Progenitor cell of endocrine pancreas (in vitro differentiated cells): ENCODE data around the gene SVOP. TPM values are rescaled to one million over a fixed set of nuclear protein-coding genes. Genes with fewer than 3 reads are reported as not detected.
"Not testable (repeated sequence)": the region's sequence is repeated elsewhere in the genome, so short reads cannot be mapped to it uniquely, and the experiment has no call there.

Experiments used
- DNase-seq: peaks from one replicate; pipeline ENCODE4 v3.0.0; 2021; ENCODE audit warnings: low spot score; ENCODE audit not compliant: unreplicated experiment
- H3K27ac Mint-ChIP-seq: 2 replicates; pipeline ENCODE4 v1.8.0; 2021; ENCODE audit warnings: mild to moderate bottlenecking, moderate library complexity, mixed read lengths
- H3K27me3 Mint-ChIP-seq: 2 replicates; pipeline ENCODE4 v1.8.0; 2021; ENCODE audit warnings: mixed read lengths
- H3K36me3 Mint-ChIP-seq: 2 replicates; pipeline ENCODE4 v1.8.0; 2022; ENCODE audit warnings: mixed read lengths; ENCODE audit not compliant: insufficient read depth
- H3K4me1 Mint-ChIP-seq: 2 replicates; pipeline ENCODE4 v1.8.0; 2021; ENCODE audit warnings: low read depth, mixed read lengths
- H3K4me3 Mint-ChIP-seq: 2 replicates; pipeline ENCODE4 v1.8.0; 2021; ENCODE audit warnings: low read depth, mild to moderate bottlenecking, moderate library complexity, mixed read lengths
- H3K9me3 Mint-ChIP-seq: 2 replicates; pipeline ENCODE4 v1.8.0; 2021; ENCODE audit warnings: low read depth, mixed read lengths
- CTCF ChIP-seq: fragments of 200-600 bp; sonication (generic); IDR thresholded peaks from one replicate; pipeline ENCODE4 v1.5.0; 2021; ENCODE audit warnings: antibody characterized with exemption, mild to moderate bottlenecking; ENCODE audit not compliant: unreplicated experiment
- total RNA-seq: library from RNA; stranded (reverse); gene quantifications from 2 replicates; pipeline ENCODE4 v1.2.1, GENCODE V29; 2021

Gene SVOP
- total RNA-seq, 1 donor from 2014 or later = 1.7 TPM

- H3K27ac Mint-ChIP-seq = no peak overlapping the region
- H3K4me3 Mint-ChIP-seq = no peak overlapping the region
- peaks cover 22% of the 10 kb centered on the region for H3K27me3 Mint-ChIP-seq
- TF ChIP-seq CTCF = no peak
- H3K4me1 Mint-ChIP-seq = peaks cover 20% of the 10 kb centered on the region
- H3K9me3 Mint-ChIP-seq = peaks cover 3% of the 10 kb centered on the region
- H3K36me3 Mint-ChIP-seq = peaks cover 2% of the 10 kb centered on the region
- DNase-seq = no peak
These were observed 160.4 kb downstream of the SVOP start for GRCh38 chr12:108860443-108860842.

- no peak for DNase-seq
- Mint-ChIP-seq H3K9me3 (peaks cover 3% of the 10 kb centered on the region), H3K4me3 (no peak overlapping the region), H3K36me3 (peaks cover 2% of the 10 kb centered on the region), H3K27me3 (peaks cover 22% of the 10 kb centered on the region), H3K27ac (no peak overlapping the region), H3K4me1 (peaks cover 25% of the 10 kb centered on the region)
- TF ChIP-seq CTCF = no peak
These were observed 161.0 kb downstream of the SVOP start for GRCh38 chr12:108859923-108860291.

GRCh38 chr12:108859141-108859922 lies 161.5 kb downstream of the SVOP start:
- H3K27ac Mint-ChIP-seq, H3K9me3 Mint-ChIP-seq, H3K36me3 Mint-ChIP-seq, DNase-seq: not testable (repeated sequence)
- H3K4me1 Mint-ChIP-seq = peaks cover 27% of the 10 kb centered on the region
- H3K27me3 Mint-ChIP-seq = peaks cover 22% of the 10 kb centered on the region
- H3K4me3 Mint-ChIP-seq = peak overlapping the region; percentile 81

- no peak for TF ChIP-seq CTCF
- H3K27me3 Mint-ChIP-seq = peaks cover 22% of the 10 kb centered on the region
- H3K9me3 Mint-ChIP-seq = peaks cover 3% of the 10 kb centered on the region
- peaks cover 4% of the 10 kb centered on the region for H3K36me3 Mint-ChIP-seq
- H3K4me3 Mint-ChIP-seq = peak overlapping the region; percentile 81
- DNase-seq = no peak
- H3K4me1 Mint-ChIP-seq = peaks cover 33% of the 10 kb centered on the region
- H3K27ac Mint-ChIP-seq = peak overlapping the region; percentile 17
These were observed 162.4 kb downstream of the SVOP start for GRCh38 chr12:108858311-108859074.

Other genes starting within 250 kb of the SVOP start
- 37.2 and 38.8 TPM in 2 replicates for gene SSH1, start 163.5 kb downstream of the SVOP start, total RNA-seq
- not detected in 2 replicates for gene DAO, start 141.0 kb downstream of the SVOP start, total RNA-seq
- 23.0 and 25.9 TPM in 2 replicates for gene USP30, start 31.5 kb upstream of the SVOP start, total RNA-seq
- 22.0 and 28.9 TPM in 2 replicates for gene ALKBH2, start 72.4 kb upstream of the SVOP start, total RNA-seq
- gene UNG, start 76.5 kb upstream of the SVOP start, total RNA-seq = 81.5 and 84.1 TPM in 2 replicates
- gene ACACB, start 95.5 kb upstream of the SVOP start, total RNA-seq = 38.1 and 47.3 TPM in 2 replicates